Measurements from ENCODE around the gene RNF222. TPM values are rescaled to one million over a fixed set of nuclear protein-coding genes. Genes with fewer than 3 reads are reported as not detected.

RNF222 gene
- total RNA-seq, 1 donor from 2014 or later, result not detected

GRCh38 chr17:8387914-8388651 is 9.5 kb downstream of the RNF222 start:
- no peaks in the 10 kb centered on the region for H3K27me3 Mint-ChIP-seq (ENCODE audit: low read depth, unreplicated experiment)
- H3K27ac Mint-ChIP-seq (ENCODE audit: unreplicated experiment), result no peak overlapping the region
- no peak overlapping the region for H3K9ac ChIP-seq (ENCODE audit: low read length)
- H3K4me3 Mint-ChIP-seq (ENCODE audit: unreplicated experiment), result no peak overlapping the region
- H3K79me2 ChIP-seq (ENCODE audit: insufficient read depth, low read length), result no peaks in the 10 kb centered on the region
- no peak for TF ChIP-seq CTCF (IDR thresholded peaks at IDR 0.05; ENCODE audit: insufficient read depth, low read depth, low read length)
- TF ChIP-seq EZH2 (IDR thresholded peaks at IDR 0.05; ENCODE audit: insufficient read depth, low read length), result no peak
- no peaks in the 10 kb centered on the region for H3K36me3 ChIP-seq (ENCODE audit: insufficient read depth, low read length)
- H3K4me1 Mint-ChIP-seq (ENCODE audit: low read depth, unreplicated experiment), result peaks cover 17% of the 10 kb centered on the region
- H4K20me1 ChIP-seq (ENCODE audit: insufficient read depth, low read length), result no peaks in the 10 kb centered on the region
- H2AFZ ChIP-seq (ENCODE audit: low read depth, low read length), result no peak overlapping the region
- H3K27ac ChIP-seq (ENCODE audit: low read depth, low read length), result no peak overlapping the region
- H3K4me1 ChIP-seq (ENCODE audit: insufficient read depth, low read length), result peaks cover 20% of the 10 kb centered on the region
- no peaks in the 10 kb centered on the region for H3K27me3 ChIP-seq (ENCODE audit: insufficient read depth, low read length)
- H3K4me2 ChIP-seq (ENCODE audit: low read length), result no peak overlapping the region
- FAIRE-seq (no peak), DNase-seq (ENCODE audit: low read depth) (no peak)
- H3K4me3 ChIP-seq (ENCODE audit: insufficient read depth, low read depth, low read length), result no peak overlapping the region
- no peaks in the 10 kb centered on the region for H3K9me3 Mint-ChIP-seq (ENCODE audit: unreplicated experiment)
- no peaks in the 10 kb centered on the region for H3K36me3 Mint-ChIP-seq (ENCODE audit: low read depth, unreplicated experiment)
- H3K9me3 ChIP-seq (ENCODE audit: insufficient read depth, low read depth, low read length), result no peaks in the 10 kb centered on the region

GRCh38 chr17:8386841-8387240 is 10.8 kb downstream of the RNF222 start:
- Mint-ChIP-seq H3K4me3 (ENCODE audit: unreplicated experiment) (peak overlapping the region; percentile 63), H3K4me1 (ENCODE audit: low read depth, unreplicated experiment) (peaks cover 18% of the 10 kb centered on the region), H3K27me3 (ENCODE audit: low read depth, unreplicated experiment) (no peaks in the 10 kb centered on the region), H3K36me3 (ENCODE audit: low read depth, unreplicated experiment) (peaks cover 3% of the 10 kb centered on the region), H3K27ac (ENCODE audit: unreplicated experiment) (peak overlapping the region; percentile 3), H3K9me3 (ENCODE audit: unreplicated experiment) (no peaks in the 10 kb centered on the region)
- no peak overlapping the region for H3K9ac ChIP-seq (ENCODE audit: low read length)
- H3K27me3 ChIP-seq (ENCODE audit: insufficient read depth, low read length), result no peaks in the 10 kb centered on the region
- H3K4me1 ChIP-seq (ENCODE audit: insufficient read depth, low read length), result peaks cover 18% of the 10 kb centered on the region
- H3K27ac ChIP-seq (ENCODE audit: low read depth, low read length), result no peak overlapping the region
- H3K4me2 ChIP-seq (ENCODE audit: low read length), result no peak overlapping the region
- peaks cover 12% of the 10 kb centered on the region for H3K79me2 ChIP-seq (ENCODE audit: insufficient read depth, low read length)
- no peak for DNase-seq (ENCODE audit: low read depth)
- peaks cover 2% of the 10 kb centered on the region for H3K36me3 ChIP-seq (ENCODE audit: insufficient read depth, low read length)
- FAIRE-seq, result no peak
- no peaks in the 10 kb centered on the region for H3K9me3 ChIP-seq (ENCODE audit: insufficient read depth, low read depth, low read length)
- TF ChIP-seq CTCF (IDR thresholded peaks at IDR 0.05; ENCODE audit: insufficient read depth, low read depth, low read length), result no peak
- no peak for TF ChIP-seq EZH2 (IDR thresholded peaks at IDR 0.05; ENCODE audit: insufficient read depth, low read length)
- no peak overlapping the region for H3K4me3 ChIP-seq (ENCODE audit: insufficient read depth, low read depth, low read length)
- H2AFZ ChIP-seq (ENCODE audit: low read depth, low read length), result no peak overlapping the region
- H4K20me1 ChIP-seq (ENCODE audit: insufficient read depth, low read length), result peaks cover 8% of the 10 kb centered on the region

- H3K36me3 ChIP-seq (ENCODE audit: insufficient read depth, low read length), result peaks cover 19% of the 10 kb centered on the region
- peaks cover 31% of the 10 kb centered on the region for H3K79me2 ChIP-seq (ENCODE audit: insufficient read depth, low read length)
- H3K9me3 Mint-ChIP-seq (ENCODE audit: unreplicated experiment), result no peaks in the 10 kb centered on the region
- peaks cover 28% of the 10 kb centered on the region for H4K20me1 ChIP-seq (ENCODE audit: insufficient read depth, low read length)
- peak overlapping the region; percentile 98 for H3K9ac ChIP-seq (ENCODE audit: low read length)
- DNase-seq (ENCODE audit: low read depth) (peak; percentile 94), FAIRE-seq (peak; percentile 73)
- no peak overlapping the region for H2AFZ ChIP-seq (ENCODE audit: low read depth, low read length)
- peak overlapping the region; percentile 83 for H3K4me3 Mint-ChIP-seq (ENCODE audit: unreplicated experiment)
- H3K4me3 ChIP-seq (ENCODE audit: insufficient read depth, low read depth, low read length), result no peak overlapping the region
- no peak for TF ChIP-seq CTCF (IDR thresholded peaks at IDR 0.05; ENCODE audit: insufficient read depth, low read depth, low read length)
- TF ChIP-seq EZH2 (IDR thresholded peaks at IDR 0.05; ENCODE audit: insufficient read depth, low read length), result no peak
- no peaks in the 10 kb centered on the region for H3K9me3 ChIP-seq (ENCODE audit: insufficient read depth, low read depth, low read length)
- H3K4me1 ChIP-seq (ENCODE audit: insufficient read depth, low read length), result peaks cover 30% of the 10 kb centered on the region
- H3K27me3 Mint-ChIP-seq (ENCODE audit: low read depth, unreplicated experiment), result no peaks in the 10 kb centered on the region
- peak overlapping the region; percentile 96 for H3K27ac Mint-ChIP-seq (ENCODE audit: unreplicated experiment)
- peaks cover 30% of the 10 kb centered on the region for H3K4me1 Mint-ChIP-seq (ENCODE audit: low read depth, unreplicated experiment)
- H3K27me3 ChIP-seq (ENCODE audit: insufficient read depth, low read length), result no peaks in the 10 kb centered on the region
- peak overlapping the region; percentile 70 for H3K27ac ChIP-seq (ENCODE audit: low read depth, low read length)
- peak overlapping the region; percentile 94 for H3K4me2 ChIP-seq (ENCODE audit: low read length)
- peaks cover 10% of the 10 kb centered on the region for H3K36me3 Mint-ChIP-seq (ENCODE audit: low read depth, unreplicated experiment)
These were observed 12.7 kb downstream of the RNF222 start for GRCh38 chr17:8384801-8385378.
